GM12872 (cell line): ENCODE data around the gene ACKR2.
A peak's percentile ranks its signal among the peaks of the same experiment; 100 is the strongest.

Experiments used
- TF ChIP-seq, protein P1 (sequence below): IDR thresholded peaks from 3 replicates; pipeline ENCODE4 v1.5.1; 2011; ENCODE audit warnings: low read depth, mild to moderate bottlenecking, low read length, moderate library complexity; ENCODE audit not compliant: insufficient read depth

Gene ACKR2

DNA sequence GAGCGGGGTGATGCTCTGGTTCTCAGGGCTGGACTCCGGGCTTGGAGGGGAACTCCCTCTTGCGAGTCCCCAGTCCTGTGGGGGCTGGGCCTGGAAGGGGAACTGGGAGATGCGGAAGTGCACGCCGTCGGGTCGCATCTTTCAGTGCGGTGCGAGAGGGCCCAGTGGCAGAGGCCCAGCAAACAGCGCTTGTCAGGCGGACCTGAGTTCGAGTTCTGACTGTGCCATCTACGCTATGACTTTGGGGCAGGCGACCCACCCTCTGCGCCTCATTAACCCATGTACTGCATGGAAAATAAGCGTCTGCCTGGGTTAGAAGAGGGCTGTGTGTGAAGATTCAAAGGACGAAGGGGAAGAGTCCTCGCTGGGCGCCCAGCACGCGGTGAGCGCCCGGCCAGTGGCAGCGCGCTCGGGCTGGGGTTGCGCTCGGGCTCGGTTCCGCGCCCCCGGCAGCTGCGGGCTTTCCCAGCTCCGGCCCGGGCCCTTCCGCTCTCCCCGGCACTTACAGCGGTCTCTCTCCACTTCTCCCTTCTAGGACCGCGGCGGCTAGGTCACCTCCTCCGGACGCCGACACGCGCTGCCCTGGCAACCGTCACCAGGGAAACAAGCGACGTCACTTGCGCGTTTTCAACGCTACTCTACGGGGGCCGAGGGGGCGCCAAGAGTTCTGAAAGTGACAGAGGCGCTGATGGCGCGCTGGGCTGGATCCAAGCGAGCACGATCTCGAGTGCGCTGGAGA, 36.4 kb upstream of the ACKR2 start, which contains the start of gene CCDC13:
Gene CCDC13 (minus strand): TSS at position 584 of the 739 bp plus-strand sequence. CDS start 14,908 bp downstream, outside the sequence.
- TF ChIP-seq, protein P1, sequence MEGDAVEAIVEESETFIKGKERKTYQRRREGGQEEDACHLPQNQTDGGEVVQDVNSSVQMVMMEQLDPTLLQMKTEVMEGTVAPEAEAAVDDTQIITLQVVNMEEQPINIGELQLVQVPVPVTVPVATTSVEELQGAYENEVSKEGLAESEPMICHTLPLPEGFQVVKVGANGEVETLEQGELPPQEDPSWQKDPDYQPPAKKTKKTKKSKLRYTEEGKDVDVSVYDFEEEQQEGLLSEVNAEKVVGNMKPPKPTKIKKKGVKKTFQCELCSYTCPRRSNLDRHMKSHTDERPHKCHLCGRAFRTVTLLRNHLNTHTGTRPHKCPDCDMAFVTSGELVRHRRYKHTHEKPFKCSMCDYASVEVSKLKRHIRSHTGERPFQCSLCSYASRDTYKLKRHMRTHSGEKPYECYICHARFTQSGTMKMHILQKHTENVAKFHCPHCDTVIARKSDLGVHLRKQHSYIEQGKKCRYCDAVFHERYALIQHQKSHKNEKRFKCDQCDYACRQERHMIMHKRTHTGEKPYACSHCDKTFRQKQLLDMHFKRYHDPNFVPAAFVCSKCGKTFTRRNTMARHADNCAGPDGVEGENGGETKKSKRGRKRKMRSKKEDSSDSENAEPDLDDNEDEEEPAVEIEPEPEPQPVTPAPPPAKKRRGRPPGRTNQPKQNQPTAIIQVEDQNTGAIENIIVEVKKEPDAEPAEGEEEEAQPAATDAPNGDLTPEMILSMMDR, result no peak

DNA sequence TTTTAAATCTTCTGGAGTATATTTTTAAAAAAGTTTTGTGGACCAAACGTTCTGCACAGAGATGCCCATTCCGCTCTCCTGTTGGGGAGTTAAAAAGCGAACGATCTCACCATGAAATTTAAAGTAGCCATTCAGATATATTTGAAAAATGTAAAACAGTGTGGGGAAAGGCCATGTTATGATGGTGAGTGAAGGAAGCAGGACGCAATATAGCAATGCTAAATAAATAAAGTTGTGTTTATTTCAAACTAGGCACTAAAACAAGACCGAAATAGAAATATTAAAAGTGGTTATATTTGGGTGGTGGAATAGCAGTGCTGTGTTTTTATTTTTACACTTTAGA, 35.9 kb upstream of the ACKR2 start:
- TF ChIP-seq, protein P1, result no peak

DNA sequence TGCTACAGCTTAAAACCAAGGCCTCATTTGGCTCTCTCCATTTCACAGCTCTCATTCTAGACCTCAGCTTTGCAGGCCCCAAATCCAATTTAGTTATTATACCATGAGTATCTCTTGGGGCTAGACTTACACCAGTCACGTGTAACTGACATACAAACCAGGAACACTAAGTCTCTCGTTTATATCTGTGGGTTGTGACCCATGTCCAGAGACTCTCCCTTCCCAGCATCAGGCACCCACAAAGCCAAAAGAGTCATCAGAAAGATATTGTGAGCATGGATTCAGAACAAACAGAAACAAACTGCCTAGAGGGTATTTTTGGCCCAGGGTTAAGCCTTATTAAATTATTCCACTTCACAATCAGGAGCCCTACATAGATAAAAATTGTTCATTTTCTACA, 30.6 kb upstream of the ACKR2 start:
- TF ChIP-seq, protein P1, result no peak

DNA sequence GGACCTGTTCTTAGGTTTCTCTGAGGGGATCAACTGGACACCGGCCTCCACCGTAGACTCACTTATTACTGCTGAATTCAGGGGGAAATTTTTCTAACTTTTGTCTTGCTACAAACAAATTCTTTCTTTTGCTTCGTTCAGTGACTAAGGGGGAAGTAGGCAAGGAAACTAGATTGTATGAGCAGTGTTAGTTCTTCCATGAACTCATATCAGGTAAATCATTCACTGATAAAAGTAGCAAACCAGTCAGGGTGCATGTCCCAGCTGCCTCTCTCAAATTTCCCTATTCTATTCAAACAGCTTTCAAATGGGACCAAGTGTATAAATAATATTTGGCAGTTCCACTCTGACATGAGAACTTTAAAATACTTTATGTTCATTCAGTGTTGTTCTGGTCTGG, 28.8 kb upstream of the ACKR2 start:
- TF ChIP-seq, protein P1, result no peak

DNA sequence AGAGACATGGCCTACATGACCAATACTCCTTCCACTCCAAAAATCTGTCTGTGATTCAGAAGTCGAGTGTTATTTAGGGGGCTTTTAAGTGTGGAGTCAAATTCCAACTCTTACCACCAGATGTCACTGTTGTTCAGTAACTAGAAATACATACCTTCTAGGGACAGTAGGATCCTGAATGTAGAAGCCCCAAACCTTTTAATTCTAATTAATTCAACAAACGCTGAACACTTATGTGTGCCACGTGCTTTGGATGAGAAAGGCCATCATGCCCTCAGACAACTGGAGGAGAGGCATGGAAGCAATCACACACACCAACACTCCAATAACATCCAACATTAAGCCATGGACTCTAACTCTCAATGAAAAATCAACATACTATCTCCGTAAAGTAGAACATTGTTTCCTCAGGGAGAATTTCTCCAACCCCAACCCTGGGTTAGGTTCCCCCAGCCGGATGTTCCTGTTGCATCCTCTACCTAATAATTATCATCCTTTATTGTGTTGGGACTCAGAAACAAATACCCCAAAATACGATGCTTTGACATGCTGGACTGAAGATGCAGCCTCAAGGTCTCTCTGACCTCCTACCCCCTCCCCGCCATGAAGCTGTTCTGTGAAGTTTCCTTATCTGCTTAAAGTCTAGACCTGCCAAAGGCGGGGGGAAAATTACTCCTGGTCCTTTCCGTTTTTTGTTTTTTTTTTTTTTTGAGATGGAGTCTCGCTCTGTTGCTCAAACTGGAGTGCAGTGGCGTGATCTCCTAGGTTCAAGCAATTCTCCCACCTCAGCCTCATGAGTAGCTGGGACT, 28.1 kb upstream of the ACKR2 start:
- TF ChIP-seq, protein P1, result peak; percentile 71

DNA sequence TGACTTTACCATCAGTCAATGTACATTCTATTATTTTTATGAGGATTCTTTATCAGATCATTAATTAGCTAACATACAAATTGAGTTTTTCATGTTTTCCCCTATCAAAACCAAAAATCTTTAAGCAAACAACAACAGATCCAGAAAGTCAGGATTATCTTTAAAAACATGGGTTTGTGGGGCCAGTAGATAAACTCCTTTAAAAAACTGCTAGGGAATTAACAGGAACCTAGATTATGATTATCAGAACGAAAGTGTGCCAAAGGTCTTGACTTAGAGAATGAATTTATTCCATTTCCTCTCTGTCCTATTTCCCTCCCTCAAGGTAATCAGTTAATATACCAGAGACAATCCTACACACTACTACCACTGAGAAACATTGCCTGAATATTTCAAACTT, 23.0 kb upstream of the ACKR2 start:
- TF ChIP-seq, protein P1, result no peak

DNA sequence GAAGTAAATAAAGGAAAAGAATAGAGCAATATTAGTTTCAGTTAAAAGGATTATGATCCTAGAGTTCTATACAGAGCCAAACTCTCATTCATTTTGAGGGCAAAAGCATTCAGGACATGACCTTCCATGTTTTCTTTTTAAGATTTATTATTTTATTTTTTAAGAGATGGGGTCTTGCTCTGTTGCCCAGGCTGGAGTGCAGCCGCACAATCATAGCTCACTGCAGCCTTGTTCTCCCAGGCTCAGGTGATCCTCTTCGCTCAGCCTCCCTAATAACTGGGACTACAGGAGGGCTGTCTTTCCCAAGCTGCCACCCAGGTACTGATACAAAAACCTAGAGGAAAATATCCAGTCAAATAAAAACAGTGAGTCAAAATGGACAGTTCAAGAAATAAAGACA, 22.6 kb upstream of the ACKR2 start:
- TF ChIP-seq, protein P1, result no peak
